HepG2 (cell line): ENCODE results near the gene ARHGEF10L. TPM values are rescaled to one million over a fixed set of nuclear protein-coding genes. Genes with fewer than 3 reads are reported as not detected.

ENCODE experiments used
- ATAC-seq: fragments of 200-7000 bp; cut with Tn5 transposase; 3 replicates; pipeline ENCODE4 v1.9.1; 2020; ENCODE audit warnings: mild to moderate bottlenecking, moderate library complexity
- BruUV-seq: library from RNA; stranded (reverse); fragments of 400-500 nt; replicated peaks from 2 replicates; lab custom pipeline; 2021; lab: Mats Ljungman, UMichigan
- CTCF ChIA-PET: fragments of 300-600 bp; formaldehyde crosslinking; extraction: SDS; loops from one replicate; lab custom pipeline; 2021; ENCODE audit warnings: low total read pairs, inconsistent platforms, low intra/inter-chr PET ratio; lab: Yijun Ruan, JAX
- POLR2A ChIA-PET: fragments of 350-600 bp; sonication (Branson Sonifier 250); formaldehyde crosslinking; loops from one replicate; lab custom pipeline; 2020; ENCODE audit warnings: antibody characterized with exemption, inconsistent platforms; lab: Yijun Ruan, JAX
- DNase-seq: peaks from one replicate; pipeline ENCODE4 v3.0.0-alpha.2; 2015; ENCODE audit warnings: low spot score
- FAIRE-seq: peaks from 3 replicates; lab custom pipeline; 2011; peaks lifted over from hg19 to GRCh38; lab: Jason Lieb, UNC
- H2AFZ ChIP-seq: one replicate; pipeline ENCODE4 v1.6.1; 2011; ENCODE audit warnings: low read length, inconsistent platforms
- H3K27ac ChIP-seq: fragments of 300-600 bp; 3 replicates; pipeline ENCODE4 v1.8.0; 2011; ENCODE audit warnings: mixed run types, mild to moderate bottlenecking, mixed read lengths, low read length, inconsistent platforms; ENCODE audit not compliant: insufficient read depth; ENCODE audit errors: extremely low read length
- H3K27me3 ChIP-seq, 2 experiments: fragments of 200-600 bp in 1 of 2; 2 replicates in 1 of 2; 3 replicates in 1 of 2; pipeline versions ENCODE4 v1.6.0 to v1.8.0; 2011; ENCODE audit warnings: low read length in 2 of 2, mild to moderate bottlenecking in 2 of 2, moderate library complexity in 2 of 2, inconsistent platforms in 1 of 2; ENCODE audit not compliant: insufficient read depth in 2 of 2, control insufficient read depth in 1 of 2
- H3K36me3 ChIP-seq, 2 experiments: fragments of 200-600 bp in 1 of 2; replicated peaks in 1 of 2; 2 replicates in 1 of 2; 3 replicates in 1 of 2; pipeline versions ENCODE4 v1.5.1 to v1.8.0; 2011; ENCODE audit warnings: low read length in 2 of 2, inconsistent platforms in 1 of 2; ENCODE audit not compliant: insufficient read depth in 2 of 2, control insufficient read depth in 1 of 2
- H3K4me1 ChIP-seq: 2 replicates; pipeline ENCODE4 v1.5.1; 2012; ENCODE audit warnings: low read length, inconsistent platforms; ENCODE audit not compliant: insufficient read depth
- H3K4me2 ChIP-seq: 2 replicates; pipeline ENCODE4 v1.6.0; 2011; ENCODE audit warnings: low read depth, low read length, inconsistent platforms
- H3K4me3 ChIP-seq, 3 experiments: fragments of 200-600 bp in 1 of 3; sonication (generic), shearing (Covaris generic) in 1 of 3; replicated peaks in 1 of 3; 2 replicates each; pipeline ENCODE4 v1.5.1; 2011 to 2016; ENCODE audit warnings: low read length in 3 of 3, inconsistent platforms in 2 of 3, low read depth in 2 of 3, mild to moderate bottlenecking in 2 of 3, control low read depth in 1 of 3, mixed read lengths in 1 of 3; ENCODE audit not compliant: insufficient read depth in 1 of 3
- H3K79me2 ChIP-seq: one replicate; pipeline ENCODE4 v1.6.1; 2011; ENCODE audit warnings: low read length, inconsistent platforms; ENCODE audit not compliant: insufficient read depth
- H3K9ac ChIP-seq: 2 replicates; pipeline ENCODE4 v1.6.0; 2011; ENCODE audit warnings: mild to moderate bottlenecking, low read depth, low read length, inconsistent platforms; ENCODE audit not compliant: insufficient read depth
- H3K9me3 ChIP-seq: 2 replicates; pipeline ENCODE4 v1.5.1; 2012; ENCODE audit warnings: mild to moderate bottlenecking, low read length
- H4K20me1 ChIP-seq: 2 replicates; pipeline ENCODE4 v1.6.0; 2011; ENCODE audit warnings: inconsistent platforms, mild to moderate bottlenecking, low read length, moderate library complexity; ENCODE audit not compliant: insufficient read depth
- ADNP ChIP-seq: sonication (generic); formaldehyde crosslinking; IDR thresholded peaks from 2 replicates; pipeline ENCODE4 v1.4.0; 2020; ENCODE audit warnings: missing genetic modification reagents
- ARID4A ChIP-seq: sonication (generic); formaldehyde crosslinking; IDR thresholded peaks from 2 replicates; pipeline ENCODE4 v1.5.0; 2020; ENCODE audit warnings: mild to moderate bottlenecking, missing genetic modification reagents, borderline replicate concordance
- ASH2L ChIP-seq: fragments of 300-600, 200-600 bp; sonication (generic); IDR thresholded peaks from 2 replicates; pipeline ENCODE4 v1.7.0; 2017; ENCODE audit warnings: low read depth, mild to moderate bottlenecking, moderate library complexity, mixed read lengths, low read length; ENCODE audit not compliant: insufficient read length
- CHCHD3 ChIP-seq: sonication (generic); formaldehyde crosslinking; IDR thresholded peaks from 2 replicates; pipeline ENCODE4 v1.8.0; 2022; ENCODE audit warnings: mild to moderate bottlenecking, missing genetic modification reagents, moderate library complexity
- PCBP1 ChIP-seq: fragments of 200-400 bp; formaldehyde crosslinking; IDR thresholded peaks from 2 replicates; pipeline ENCODE4 v1.6.1; 2017; ENCODE audit warnings: mild to moderate bottlenecking, low read depth, low read length, borderline replicate concordance
- RXRB ChIP-seq: IDR thresholded peaks from 2 replicates; pipeline ENCODE4 v1.6.1; 2016; ENCODE audit warnings: borderline replicate concordance, missing genetic modification reagents, missing compliant biosample characterization
- SMAD3 ChIP-seq: sonication (generic); formaldehyde crosslinking; IDR thresholded peaks from 2 replicates; pipeline ENCODE4 v1.4.0; 2020; ENCODE audit warnings: missing genetic modification reagents
- TBL1XR1 ChIP-seq: fragments of 150-350 bp; IDR thresholded peaks from 2 replicates; pipeline ENCODE4 v1.6.1; 2014; ENCODE audit warnings: borderline replicate concordance, low read length; ENCODE audit not compliant: partially characterized antibody
- ZNF260 ChIP-seq: sonication (generic); formaldehyde crosslinking; IDR thresholded peaks from 2 replicates; pipeline ENCODE4 v1.4.0; 2020; ENCODE audit warnings: missing genetic modification reagents, low read depth, mild to moderate bottlenecking, borderline replicate concordance
- WGBS: methylation state at CpG from one replicate; pipeline ENCODE4 v1.1.6; 2017; ENCODE audit warnings: low lambda C conversion rate; 5-methylcytosine and 5-hydroxymethylcytosine counted together
- in situ Hi-C: cut with HindIII; loops from 2 replicates; pipeline ENCODE4 v1.10.0; 2017; ENCODE audit warnings: low pct_unique_long_range_greater_than_20kb; ENCODE audit not compliant: extremely low pct_ligation_motif_present
- intact Hi-C: fragments of 100-400 bp; cut with micrococcal nuclease; formaldehyde crosslinking; loops from one replicate; pipeline ENCODE4 v1.10.0; 2022; ENCODE audit not compliant: unreplicated experiment
- polyA plus RNA-seq, 8 experiments: library from polyadenylated mRNA; depleted of rRNA in 3 of 8; stranded (reverse) in 7 of 8; unstranded in 1 of 8; fragments of >200 nt; fragmentation: Illumina TruSeq in 4 of 8; extraction: Trizol in 4 of 8; gene quantifications; 2 replicates each; pipeline versions ENCODE4 v1.2.1 to v1.2.3, GENCODE V29; 2011 to 2016; ENCODE audit warnings: low read depth in 4 of 8, missing spikeins in 1 of 8, mixed read lengths in 1 of 8; ENCODE audit not compliant: insufficient read depth in 1 of 8
- total RNA-seq, 5 experiments: library from RNA; depleted of rRNA; stranded (reverse); fragments of >200 nt; fragmentation: Illumina TruSeq; extraction: Trizol; gene quantifications; 2 replicates each; pipeline ENCODE4 v1.2.3, GENCODE V29; 2016; ENCODE audit warnings: low read depth in 1 of 5

ARHGEF10L gene
- total and polyA plus RNA-seq, 2 of the 13 experiments (the other 11 are each of a cell fraction or from before 2014, with no cell fraction given): 46.5 to 78.3 TPM

DNA sequence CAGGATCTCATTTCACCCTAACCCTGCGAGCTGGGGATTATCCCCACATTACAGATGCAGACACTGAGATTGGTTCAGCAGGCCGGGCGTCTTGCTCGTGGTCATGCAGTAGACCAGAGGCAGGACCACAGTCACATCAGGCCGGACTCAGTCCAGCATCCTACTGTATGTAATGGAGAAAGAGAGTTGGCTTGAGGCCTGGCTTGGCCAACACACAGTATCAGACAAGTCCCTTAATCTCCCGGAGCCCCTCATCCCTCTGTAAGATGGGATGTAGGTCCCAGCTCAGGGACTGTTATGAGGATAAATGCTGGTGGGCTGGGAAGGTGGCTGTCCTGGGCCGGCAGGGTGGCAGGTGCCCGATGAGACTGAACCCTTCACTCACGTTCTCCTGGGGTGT lies 149.5 kb downstream of the ARHGEF10L start:
- Histone ChIP-seq H3K27me3 (no peaks in the 10 kb centered on the region), H3K79me2 (no peaks in the 10 kb centered on the region), H4K20me1 (peaks cover 33% of the 10 kb centered on the region; the same call in 1 of the 2 replicates), H3K27ac (no peak overlapping the region), H2AFZ (no peak overlapping the region), H3K4me1 (no peaks in the 10 kb centered on the region), H3K36me3 (peaks cover 41 to 89% of the 10 kb centered on the region in 2 experiments), H3K4me3 (no peak overlapping the region), H3K9ac (no peak overlapping the region), H3K4me2 (no peak overlapping the region), H3K9me3 (no peaks in the 10 kb centered on the region)
- intact Hi-C loops (no loop called here), in situ Hi-C loops (no loop called here)
- no TSS peak for BruUV-seq
- POLR2A ChIA-PET: no interaction called here
- DNase-seq: no peak
- WGBS: 96% methylated on average over 4 of the region's 9 CpGs
- CTCF ChIA-PET: no interaction called here
- no peak for FAIRE-seq
- ATAC-seq: peak; percentile 33
- TF ChIP-seq SMAD3 (no peak), ADNP (CRISPR knock-in tag) (no peak), TBL1XR1 (no peak), PCBP1 (0 out of 2 replicates have a peak, but pooled peaks have one; percentile 26), ZNF260 (CRISPR knock-in tag) (no peak), CHCHD3 (no peak), ARID4A (no peak), ASH2L (no peak), RXRB (no peak)
